ENCODE measurements around the gene CADM3.

CADM3 gene

GRCh38 chr1:159239551-159240220 is 68.3 kb downstream of the CADM3 start:
- no peak overlapping the region for H3K4me3 ChIP-seq (replicated peaks; ENCODE audit: insufficient read depth, low read length)
- H3K27ac ChIP-seq (replicated peaks) = no peak overlapping the region
- TF ChIP-seq POLR2AphosphoS5 (IDR thresholded peaks at IDR 0.05; ENCODE audit: low read depth) (no peak), REST (IDR thresholded peaks at IDR 0.05; ENCODE audit: insufficient replicate concordance, low read depth) (no peak), GABPA (IDR thresholded peaks at IDR 0.05; ENCODE audit: low read depth) (no peak), SPI1 (IDR thresholded peaks at IDR 0.05; ENCODE audit: borderline replicate concordance, low read depth) (no peak), CTCF (IDR thresholded peaks at IDR 0.05; ENCODE audit: insufficient read depth, low read length) (no peak)
- no peaks in the 10 kb centered on the region for H3K27me3 ChIP-seq (ENCODE audit: insufficient read depth, poor library complexity, severe bottlenecking)
- no peak for DNase-seq (ENCODE audit: low read depth in 1 of 2, low spot score in 1 of 2)

- Histone ChIP-seq H3K27ac (replicated peaks) (no peak overlapping the region), H3K4me3 (replicated peaks; ENCODE audit: insufficient read depth, low read length) (no peak overlapping the region), H3K27me3 (ENCODE audit: insufficient read depth, poor library complexity, severe bottlenecking) (no peaks in the 10 kb centered on the region)
- no peak for TF ChIP-seq REST (IDR thresholded peaks at IDR 0.05; ENCODE audit: insufficient replicate concordance, low read depth)
- TF ChIP-seq GABPA (IDR thresholded peaks at IDR 0.05; ENCODE audit: low read depth) = no peak
- TF ChIP-seq CTCF (IDR thresholded peaks at IDR 0.05; ENCODE audit: insufficient read depth, low read length) = no peak
- no peak for TF ChIP-seq POLR2AphosphoS5 (IDR thresholded peaks at IDR 0.05; ENCODE audit: low read depth)
- TF ChIP-seq SPI1 (IDR thresholded peaks at IDR 0.05; ENCODE audit: borderline replicate concordance, low read depth) = no peak
- no peak for DNase-seq (ENCODE audit: low read depth in 1 of 2, low spot score in 1 of 2)
Observed at GRCh38 chr1:159247266-159247665, 75.9 kb downstream of the CADM3 start.

- Histone ChIP-seq H3K4me3 (replicated peaks; ENCODE audit: insufficient read depth, low read length) (no peak overlapping the region), H3K27ac (replicated peaks) (no peak overlapping the region), H3K27me3 (ENCODE audit: insufficient read depth, poor library complexity, severe bottlenecking) (no peaks in the 10 kb centered on the region)
- TF ChIP-seq GABPA (IDR thresholded peaks at IDR 0.05; ENCODE audit: low read depth) = no peak
- no peak for TF ChIP-seq POLR2AphosphoS5 (IDR thresholded peaks at IDR 0.05; ENCODE audit: low read depth)
- no peak for TF ChIP-seq REST (IDR thresholded peaks at IDR 0.05; ENCODE audit: insufficient replicate concordance, low read depth)
- TF ChIP-seq CTCF (IDR thresholded peaks at IDR 0.05; ENCODE audit: insufficient read depth, low read length) = no peak
- no peak for TF ChIP-seq SPI1 (IDR thresholded peaks at IDR 0.05; ENCODE audit: borderline replicate concordance, low read depth)
- no peak for DNase-seq (ENCODE audit: low read depth in 1 of 2, low spot score in 1 of 2)
Observed at GRCh38 chr1:159248311-159248710, 76.9 kb downstream of the CADM3 start.

Measured in HL-60 (cell line).